ENCODE measurements around the gene RSL1D1.
A peak's percentile ranks its signal among the peaks of the same experiment; 100 is the strongest.
"Not testable (repeated sequence)": the region's sequence is repeated elsewhere in the genome, so short reads cannot be mapped to it uniquely, and the experiment has no call there.

The RSL1D1 gene

GRCh38 chr16:11799017-11799381 lies 52.3 kb downstream of the RSL1D1 start:
- no peak for DNase-seq (ENCODE audit: low read depth in 4 of 4, low spot score in 1 of 4)

DNA sequence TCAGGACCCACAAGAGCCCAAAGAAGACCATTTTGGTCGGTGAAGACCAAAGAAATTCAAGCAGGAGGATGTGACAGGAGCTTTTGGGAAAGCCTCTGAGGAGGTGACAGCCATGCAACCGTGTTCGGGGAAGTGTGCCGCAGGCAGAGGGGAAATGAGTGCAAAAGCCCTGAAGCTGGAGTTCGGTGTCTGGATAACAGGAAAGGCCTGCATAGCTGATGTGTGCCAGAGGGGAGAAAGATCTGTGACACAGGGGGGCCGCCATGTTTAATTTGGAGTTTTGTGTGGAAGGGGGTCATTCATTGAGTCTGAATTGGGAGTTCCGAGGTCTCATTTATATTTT lies 53.4 kb downstream of the RSL1D1 start:
- no peak for DNase-seq (ENCODE audit: low read depth in 4 of 4, low spot score in 1 of 4)

DNA sequence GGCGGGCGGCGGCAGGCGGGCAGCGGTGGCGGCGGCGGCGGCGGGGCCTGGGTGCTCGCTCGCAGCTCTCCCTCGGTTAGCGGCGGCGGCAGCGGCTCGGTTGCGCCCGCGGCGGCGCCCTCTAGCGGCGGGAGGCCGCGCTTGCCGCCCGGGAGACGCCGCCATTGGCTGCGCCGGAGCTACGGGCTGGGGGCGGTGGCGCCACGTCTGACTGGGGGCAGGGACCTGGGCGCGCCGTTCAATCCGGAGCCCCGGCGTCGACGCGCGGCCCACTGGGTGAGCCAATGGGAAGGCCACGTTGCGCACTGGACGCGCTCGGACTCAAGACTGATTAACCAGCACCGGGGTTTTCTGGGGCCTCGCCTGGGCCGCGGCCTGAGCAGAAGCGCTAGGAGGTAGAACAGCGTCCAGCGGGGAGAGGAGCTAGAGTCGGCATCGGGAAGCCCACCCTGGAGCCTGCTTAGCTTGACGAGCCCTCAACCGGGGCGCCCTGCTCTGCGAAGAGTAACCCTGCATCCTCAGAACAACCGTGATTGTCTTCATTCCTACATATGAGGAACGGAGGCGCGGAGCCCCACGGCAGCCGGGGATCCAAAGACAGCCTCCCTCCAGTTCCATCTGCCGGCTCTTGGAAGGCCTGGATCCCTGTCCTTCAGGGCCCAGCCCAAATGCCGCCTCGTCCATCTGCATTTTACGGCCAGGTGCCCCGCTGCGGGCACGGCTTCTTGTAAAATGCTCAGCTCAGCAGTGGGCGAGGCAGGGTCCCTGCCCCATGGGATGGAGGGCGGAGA lies 54.0 kb downstream of the RSL1D1 start, which contains the start of gene ZC3H7A:
Gene ZC3H7A (minus strand): TSS at position 93 of the 791 bp plus-strand sequence. CDS start 14,904 bp downstream, outside the sequence.
- DNase-seq (ENCODE audit: low read depth in 4 of 4, low spot score in 1 of 4) = peak; percentile 75 to 90 (median 84)

DNA sequence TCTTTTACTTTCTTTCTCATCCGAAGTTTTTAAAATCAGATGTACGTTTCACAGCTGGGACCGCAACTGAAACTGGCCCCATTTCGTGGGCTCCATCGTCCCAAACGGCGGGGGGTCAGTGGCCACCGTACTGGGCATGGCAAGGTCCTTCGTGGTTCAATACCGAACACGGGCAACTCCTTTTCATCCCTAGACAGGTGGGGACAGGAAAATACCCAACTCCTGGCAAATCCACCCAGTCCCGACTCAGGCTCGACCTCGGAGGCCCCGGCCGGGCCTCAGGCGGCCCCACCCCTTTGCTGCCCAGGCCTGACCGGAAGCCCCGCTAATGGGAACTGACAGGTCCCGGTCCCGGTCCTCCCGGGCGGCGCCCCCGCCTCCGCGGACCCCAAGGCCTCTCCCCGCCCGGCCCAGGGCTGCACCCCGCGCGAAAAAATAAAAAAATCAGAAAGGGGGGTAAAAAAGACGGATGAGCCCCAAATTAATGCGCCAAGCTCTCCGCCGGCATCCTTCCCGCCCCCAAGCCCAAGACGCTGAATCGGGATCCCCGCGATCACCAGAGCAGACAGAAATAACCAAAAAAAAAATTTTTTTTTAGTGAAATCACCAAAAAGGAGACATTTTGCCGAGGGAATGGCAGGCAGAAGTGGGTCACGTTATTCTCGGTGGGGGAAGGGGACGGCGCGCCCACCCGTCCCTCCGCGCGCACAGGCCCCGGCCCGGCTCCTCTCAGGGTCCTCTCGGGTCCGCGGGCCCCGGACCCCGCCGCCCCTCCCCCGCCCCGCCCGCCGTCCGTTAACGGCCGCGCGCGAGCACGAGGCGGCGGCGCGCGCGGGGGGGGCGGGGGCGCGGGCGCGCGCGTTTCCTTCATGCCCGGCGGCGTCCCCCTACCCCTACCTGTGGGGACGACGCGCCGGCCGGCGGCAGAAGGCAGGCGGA lies 54.8 kb downstream of the RSL1D1 start:
- DNase-seq (ENCODE audit: low read depth in 4 of 4, low spot score in 1 of 4) = no peak

DNA sequence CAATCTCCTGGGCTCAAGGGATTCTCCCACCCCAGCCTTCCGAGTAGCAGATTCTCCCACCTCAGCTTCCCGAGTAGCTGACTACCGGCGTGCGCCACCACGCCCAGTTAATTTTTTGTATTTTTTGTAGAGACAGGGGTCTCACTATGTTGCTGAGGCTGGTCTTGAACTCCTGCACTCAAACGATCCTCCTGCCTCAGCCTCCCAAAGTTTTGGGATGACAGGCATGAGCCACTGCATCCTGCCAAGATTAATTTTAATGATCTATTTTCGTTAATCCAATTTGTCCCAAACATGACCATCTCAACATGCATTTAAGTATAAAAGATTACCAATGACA lies 55.5 kb downstream of the RSL1D1 start:
- no peak for DNase-seq (ENCODE audit: low read depth in 4 of 4, low spot score in 1 of 4)

- DNase-seq (ENCODE audit: low read depth in 4 of 4, low spot score in 1 of 4) = no peak
Observed at GRCh38 chr16:11794996-11795886, 56.1 kb downstream of the RSL1D1 start.

DNA sequence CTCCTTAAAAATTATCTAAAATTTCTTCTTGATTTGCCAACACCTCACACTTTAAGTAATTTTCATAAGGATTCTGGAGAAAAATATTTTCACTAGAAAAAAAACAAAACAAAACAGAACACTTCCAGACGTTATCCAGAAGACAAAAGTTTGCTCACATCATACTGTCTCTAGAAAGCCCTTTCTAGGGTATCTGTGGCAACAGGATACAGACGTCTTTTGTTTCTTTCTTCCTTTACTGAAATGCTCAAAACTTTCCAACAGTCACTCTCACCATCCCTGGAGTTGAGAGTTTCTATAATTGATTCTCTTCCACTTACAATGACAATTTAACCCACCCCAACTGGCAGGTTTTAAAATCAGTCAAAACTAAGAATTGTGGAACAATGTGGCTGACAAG lies 56.9 kb downstream of the RSL1D1 start:
- DNase-seq (ENCODE audit: low read depth in 4 of 4, low spot score in 1 of 4) = no peak

DNA sequence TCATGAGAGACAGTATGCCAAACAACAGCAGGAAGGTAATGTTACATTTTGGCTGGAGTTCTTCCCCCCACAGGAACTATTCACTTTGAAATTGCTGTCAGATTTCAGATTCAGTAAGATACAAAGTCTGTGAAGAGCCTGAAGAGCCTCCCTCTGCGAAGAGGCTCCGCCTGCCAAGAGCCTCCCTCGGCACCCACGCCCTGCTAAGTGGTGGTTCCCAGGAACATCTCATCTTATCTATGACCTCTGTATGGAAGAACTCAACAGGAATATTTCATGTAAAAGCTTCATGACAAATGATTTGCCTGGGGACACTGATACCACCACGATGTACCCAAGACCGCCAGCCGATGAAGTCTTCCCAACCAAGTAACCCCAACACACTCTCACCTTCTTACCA lies 57.5 kb downstream of the RSL1D1 start:
- no peak for DNase-seq (ENCODE audit: low read depth in 4 of 4, low spot score in 1 of 4)

DNA sequence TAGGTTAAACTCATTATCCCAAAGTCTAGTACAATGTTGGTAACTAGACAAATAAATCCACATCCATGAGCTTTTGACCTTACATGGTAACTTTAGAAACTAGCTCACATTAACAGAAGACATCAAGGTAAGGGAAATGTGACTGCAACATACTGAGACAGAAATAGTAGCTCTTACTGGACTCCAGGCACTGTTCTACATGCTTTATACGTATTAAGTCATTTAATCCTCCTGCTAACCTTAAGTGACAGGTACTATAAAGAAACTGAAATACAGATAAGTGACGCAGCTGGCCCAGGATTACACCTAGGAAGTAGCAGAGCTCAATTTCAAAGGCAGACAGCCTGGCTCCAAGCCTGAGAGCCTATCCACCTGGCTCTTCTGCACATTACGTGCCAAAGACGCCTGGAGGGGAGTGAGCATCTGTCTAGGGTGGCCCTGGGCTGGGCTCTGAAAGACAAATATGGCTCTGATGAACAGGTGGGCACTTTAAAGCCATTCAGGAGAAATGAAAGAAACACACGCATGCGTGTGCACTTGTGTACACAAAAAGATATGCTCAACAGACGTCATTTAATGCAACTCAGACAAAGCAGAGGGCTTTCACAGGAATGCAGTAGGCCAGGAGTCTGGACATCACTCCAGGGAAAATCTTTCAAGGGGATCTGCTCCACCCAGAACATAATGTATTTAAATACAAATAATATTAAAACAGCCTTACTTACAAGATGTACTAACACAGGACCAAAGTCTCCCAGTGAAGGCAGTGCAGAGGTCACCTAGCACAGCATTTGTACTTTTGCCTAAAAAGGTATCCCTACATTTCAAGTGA lies 58.7 kb downstream of the RSL1D1 start:
- DNase-seq (ENCODE audit: low read depth in 4 of 4, low spot score in 1 of 4) = peak in 1 of 4 experiments; percentile 14

DNA sequence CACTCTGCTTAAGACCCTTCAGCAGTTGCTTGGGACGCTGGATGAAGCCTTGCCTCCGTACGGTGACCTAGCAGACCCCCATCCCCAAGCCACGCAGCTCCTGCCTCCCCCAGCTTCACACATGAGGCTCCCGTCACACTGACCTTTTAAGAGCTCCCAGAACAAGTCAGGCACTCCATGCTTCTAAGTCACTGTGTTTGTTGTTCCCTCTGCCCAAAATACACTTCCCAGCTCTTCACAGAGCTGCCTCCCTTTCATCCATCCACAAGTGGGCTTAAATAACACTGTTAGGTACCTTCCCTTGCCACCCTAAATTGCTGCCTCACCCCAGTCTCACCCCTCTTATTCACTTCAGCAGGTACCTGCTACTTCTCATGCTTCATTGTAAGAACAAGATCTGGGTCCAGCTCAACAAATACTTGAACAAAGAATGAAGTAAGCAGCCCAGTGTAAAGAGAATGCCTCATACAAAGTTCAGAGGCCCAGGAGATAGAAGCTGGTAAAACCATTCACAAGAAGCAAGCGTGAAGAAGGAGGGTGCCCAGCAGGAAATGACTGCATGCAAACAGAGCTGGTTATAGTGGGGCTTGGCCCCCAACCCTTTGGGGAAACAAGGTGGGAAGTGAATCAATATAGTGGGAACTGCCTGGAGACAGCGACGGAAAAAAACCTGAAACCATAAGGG lies 60.1 kb downstream of the RSL1D1 start:
- no peak for DNase-seq (ENCODE audit: low read depth in 4 of 4, low spot score in 1 of 4)

- DNase-seq (ENCODE audit: low read depth in 4 of 4, low spot score in 1 of 4) = no peak
Observed at GRCh38 chr16:11788914-11789313, 62.4 kb downstream of the RSL1D1 start.

DNA sequence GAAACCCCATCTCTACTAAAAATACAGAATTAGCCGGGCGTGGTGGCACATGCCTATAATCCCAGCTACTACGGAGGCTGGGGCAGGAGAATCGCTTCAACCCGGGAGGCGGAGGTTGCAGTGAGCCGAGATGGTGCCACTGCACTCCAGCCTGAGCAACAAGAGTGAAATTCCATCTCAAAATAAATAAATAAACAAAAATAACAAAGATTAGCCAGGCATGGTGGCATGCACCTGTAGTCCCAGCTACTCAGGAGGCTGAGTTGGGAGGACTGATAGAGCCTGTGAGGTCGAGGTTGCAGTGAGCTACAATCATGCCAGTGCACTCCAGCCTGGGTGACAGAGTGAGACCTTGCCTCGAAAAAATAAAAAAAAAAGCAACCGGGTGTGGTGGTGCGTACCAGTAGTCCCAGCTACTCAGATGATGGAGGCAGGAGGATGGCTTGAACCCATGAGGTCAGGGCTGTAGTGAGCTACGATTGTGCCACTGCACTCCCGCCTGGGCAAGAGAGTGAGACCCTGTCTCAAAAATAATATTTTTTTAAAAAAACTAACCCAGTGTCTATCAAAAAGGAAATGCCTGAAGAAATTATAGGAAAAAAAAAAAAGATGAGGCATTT lies 66.3 kb downstream of the RSL1D1 start:
- not testable (repeated sequence) for DNase-seq (ENCODE audit: low read depth in 4 of 4, low spot score in 1 of 4)

DNA sequence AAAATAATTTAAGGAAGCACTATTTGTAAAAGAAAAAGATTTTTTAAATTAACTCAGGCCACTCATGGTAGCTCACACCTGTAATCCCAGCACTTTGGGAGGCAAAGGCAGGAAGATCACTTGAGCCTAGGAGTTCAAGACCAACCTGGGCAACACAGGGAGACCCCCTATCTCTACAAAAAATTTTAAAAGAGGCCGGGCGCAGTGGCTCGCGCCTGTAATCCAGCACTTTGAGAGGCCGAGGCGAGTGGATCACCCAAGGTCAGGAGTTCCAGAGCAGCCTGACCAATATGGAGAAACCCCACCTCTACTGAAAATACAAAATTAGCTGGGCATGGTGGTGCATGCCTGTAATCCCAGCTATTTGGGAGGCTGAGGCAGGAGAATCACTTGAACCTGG lies 67.0 kb downstream of the RSL1D1 start:
- DNase-seq (ENCODE audit: low read depth in 4 of 4, low spot score in 1 of 4) = not testable (repeated sequence)

GRCh38 chr16:11784038-11784369 lies 67.3 kb downstream of the RSL1D1 start:
- no peak for DNase-seq (ENCODE audit: low read depth in 4 of 4, low spot score in 1 of 4)

All from stimulated activated CD4-positive, alpha-beta T cell treated with anti-CD3 and anti-CD28 coated beads, Interleukin-1b, Interleukin-23, amount 100 ng/mL, for 24 hours (primary cell).